CMK (cell line): ENCODE measurements around the gene TP53.
"Not testable (repeated sequence)": the region's sequence is repeated elsewhere in the genome, so short reads cannot be mapped to it uniquely, and the experiment has no call there.

Source experiments
- DNase-seq: peaks from one replicate; pipeline ENCODE4 v3.0.0-alpha.2; 2010; ENCODE audit warnings: low read depth

The TP53 gene

GRCh38 chr17:7673239-7673638 lies 14.1 kb downstream of the TP53 start:
- DNase-seq: no peak

GRCh38 chr17:7668482-7668881 lies 18.8 kb downstream of the TP53 start:
- DNase-seq: no peak

GRCh38 chr17:7667656-7668406 lies 19.5 kb downstream of the TP53 start:
- no peak for DNase-seq

- DNase-seq: no peak
Observed at GRCh38 chr17:7656958-7657609, 30.2 kb downstream of the TP53 start.

- no peak for DNase-seq
Observed at GRCh38 chr17:7655541-7655840, 31.8 kb downstream of the TP53 start.

GRCh38 chr17:7654832-7655540 lies 32.3 kb downstream of the TP53 start:
- DNase-seq: no peak

- DNase-seq: no peak
Observed at GRCh38 chr17:7652388-7653356, 34.6 kb downstream of the TP53 start.

GRCh38 chr17:7651665-7652387 lies 35.5 kb downstream of the TP53 start:
- no peak for DNase-seq

GRCh38 chr17:7651097-7651664 lies 36.1 kb downstream of the TP53 start:
- no peak for DNase-seq

GRCh38 chr17:7650509-7651096 lies 36.7 kb downstream of the TP53 start, which contains the start of gene ATP1B2:
Gene ATP1B2, plus strand, starts transcription at chr17:7650926. Its CDS starts 593 bp downstream, at chr17:7651519.
- no peak for DNase-seq

GRCh38 chr17:7647018-7647417 lies 40.3 kb downstream of the TP53 start:
- DNase-seq: no peak

GRCh38 chr17:7646457-7646856 lies 40.8 kb downstream of the TP53 start:
- DNase-seq: no peak

GRCh38 chr17:7644775-7645174 lies 42.5 kb downstream of the TP53 start:
- no peak for DNase-seq

- not testable (repeated sequence) for DNase-seq
Observed at GRCh38 chr17:7641635-7642034, 45.7 kb downstream of the TP53 start.

GRCh38 chr17:7640783-7641182 lies 46.5 kb downstream of the TP53 start:
- no peak for DNase-seq

GRCh38 chr17:7636163-7636562 lies 51.1 kb downstream of the TP53 start:
- no peak for DNase-seq

GRCh38 chr17:7634384-7634783 lies 52.9 kb downstream of the TP53 start:
- no peak for DNase-seq

- no peak for DNase-seq
Observed at GRCh38 chr17:7633093-7633492, 54.2 kb downstream of the TP53 start.

GRCh38 chr17:7632492-7632894 lies 54.8 kb downstream of the TP53 start:
- DNase-seq: no peak
